IPS DF 4.7 (cell line): ENCODE results near the gene PAQR9.

Source experiments
- DNase-seq: peaks from one replicate; pipeline ENCODE4 v3.0.0-alpha.2; 2013; ENCODE audit warnings: low spot score; ENCODE audit errors: extremely low read depth

Gene PAQR9

DNA sequence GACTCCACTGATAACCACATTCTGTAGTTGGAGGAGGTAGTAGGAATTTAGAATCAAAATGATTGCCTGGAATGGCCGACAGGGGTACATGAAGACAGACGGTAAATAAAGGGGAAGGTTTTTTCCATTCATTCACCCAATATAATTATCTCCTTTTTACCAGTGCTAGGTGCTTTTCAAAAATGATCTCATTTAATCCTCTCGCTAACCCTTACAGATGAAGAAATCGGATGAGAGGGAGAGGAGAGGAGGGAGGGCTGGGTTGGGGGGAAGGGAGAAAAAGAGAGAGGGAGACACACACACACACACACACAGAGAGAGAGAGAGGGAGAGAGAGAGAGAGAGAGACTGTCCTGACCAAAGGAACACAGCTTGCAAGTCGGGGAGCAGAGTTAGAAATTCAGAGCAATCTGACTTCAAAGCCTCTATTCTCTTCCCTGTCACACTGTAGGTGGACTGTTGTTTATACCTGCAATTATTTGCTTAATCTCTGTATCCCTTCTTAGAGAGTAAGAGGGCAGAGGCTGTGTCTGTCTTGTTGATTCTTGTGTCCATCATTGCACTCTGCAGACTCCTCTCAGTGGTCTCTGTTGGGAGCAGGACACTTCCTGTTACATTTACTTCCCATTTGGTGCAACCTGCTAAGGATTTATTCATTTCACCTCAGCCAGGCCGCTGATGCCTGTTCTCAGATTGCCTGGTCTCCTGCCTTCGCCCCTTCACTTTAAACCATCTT is 18.7 kb upstream of the PAQR9 start:
- DNase-seq: no peak

DNA sequence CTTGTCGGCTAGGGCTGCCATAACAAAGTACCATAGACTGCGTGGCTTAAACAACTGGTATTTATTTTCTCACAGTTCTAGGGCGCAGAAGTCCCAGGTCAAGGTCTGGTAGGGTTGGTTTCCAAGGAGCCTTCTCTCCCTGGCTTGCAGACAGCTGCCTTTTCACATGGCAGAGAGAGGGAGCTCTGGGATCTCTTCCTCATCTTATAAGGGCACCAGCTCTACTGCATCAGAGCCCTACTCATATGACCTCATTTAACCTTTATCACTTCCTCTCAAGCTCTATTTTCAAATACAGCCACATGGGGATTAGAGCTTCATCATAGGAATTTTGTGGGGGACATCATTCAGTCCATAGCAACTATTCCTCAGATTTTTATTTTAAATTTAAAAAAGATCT is 17.6 kb upstream of the PAQR9 start:
- DNase-seq: no peak

DNA sequence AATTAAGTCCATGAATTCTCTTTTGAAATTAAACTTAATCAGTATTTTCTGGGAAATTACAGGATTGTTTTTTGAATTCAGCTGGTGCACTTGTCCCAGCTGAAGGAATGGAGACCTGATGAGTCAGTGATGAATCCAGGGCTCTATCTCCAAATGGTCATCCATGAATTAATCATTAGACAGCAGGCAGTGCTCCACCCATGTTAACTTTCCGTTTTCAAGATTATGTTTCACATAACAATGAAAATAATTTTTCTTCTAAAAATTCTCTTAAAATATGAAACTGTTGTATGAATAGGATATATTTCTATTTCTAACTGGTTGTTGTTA is 13.9 kb upstream of the PAQR9 start:
- DNase-seq: no peak

DNA sequence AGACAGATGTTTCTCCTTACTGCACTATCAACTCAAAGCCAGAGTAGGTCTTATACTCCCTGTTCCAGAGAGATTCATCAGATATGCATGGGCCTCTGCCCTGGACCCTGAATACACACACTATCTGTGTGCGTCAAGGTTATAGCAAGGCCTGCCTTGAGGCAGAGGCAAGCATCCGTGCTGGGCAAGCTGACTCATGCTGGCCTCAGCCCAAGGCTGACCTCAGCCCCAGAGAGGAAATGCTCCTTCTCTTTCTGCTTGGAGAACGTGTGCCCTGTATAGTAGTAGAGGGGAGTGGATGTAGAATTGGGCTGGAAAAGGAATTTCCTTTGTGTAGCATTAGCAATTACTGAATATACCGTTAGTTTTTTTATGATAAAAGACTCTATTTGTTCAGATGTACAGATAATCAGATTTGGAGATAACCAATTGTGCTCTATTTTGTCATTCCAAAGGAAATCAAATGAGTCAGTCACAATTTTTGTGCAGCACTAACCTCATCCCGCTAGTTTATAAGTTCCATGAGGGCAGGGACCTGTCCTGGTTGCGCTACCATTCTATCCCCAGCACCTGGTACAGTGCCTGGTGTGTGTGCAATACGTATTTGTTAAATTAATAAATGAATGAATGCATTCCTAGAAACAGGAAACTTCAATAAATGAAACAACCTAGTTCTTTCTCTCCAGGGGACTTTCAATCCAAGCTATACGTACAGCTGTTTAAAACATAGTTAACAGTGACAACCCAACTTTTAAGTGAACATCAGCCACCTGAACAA is 13.3 kb upstream of the PAQR9 start:
- DNase-seq: no peak

DNA sequence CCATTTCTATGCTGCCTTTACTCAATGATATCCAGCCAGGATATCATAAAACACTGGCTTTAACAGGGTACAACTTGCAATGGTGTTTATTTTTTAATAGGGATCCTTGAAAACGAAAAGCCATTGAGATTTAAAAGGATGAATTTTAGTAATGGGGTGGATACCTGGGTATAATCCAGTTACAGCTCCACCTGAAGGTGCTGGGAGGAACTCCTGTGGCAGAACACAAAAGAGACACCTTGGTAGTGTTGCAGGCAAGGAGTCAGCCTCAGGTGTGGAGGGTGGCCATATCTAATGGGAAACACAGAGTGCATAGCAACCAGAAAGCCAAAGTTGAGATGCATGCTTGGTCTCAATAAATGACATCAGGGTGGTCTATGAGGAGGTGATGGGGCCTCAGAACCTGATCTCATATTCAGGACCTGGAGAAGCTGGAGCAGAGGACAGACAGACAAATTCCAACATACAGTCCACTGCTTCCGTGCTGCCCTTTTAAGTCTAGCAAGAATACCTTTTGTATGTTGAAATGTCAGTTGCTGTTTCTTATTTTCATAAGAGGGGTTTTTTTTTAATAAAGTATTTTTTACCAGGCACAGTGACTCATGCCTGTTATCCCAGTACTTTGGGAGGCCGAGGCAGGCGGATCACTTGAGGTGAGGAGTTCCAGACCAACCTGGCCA is 12.0 kb upstream of the PAQR9 start:
- no peak for DNase-seq

DNA sequence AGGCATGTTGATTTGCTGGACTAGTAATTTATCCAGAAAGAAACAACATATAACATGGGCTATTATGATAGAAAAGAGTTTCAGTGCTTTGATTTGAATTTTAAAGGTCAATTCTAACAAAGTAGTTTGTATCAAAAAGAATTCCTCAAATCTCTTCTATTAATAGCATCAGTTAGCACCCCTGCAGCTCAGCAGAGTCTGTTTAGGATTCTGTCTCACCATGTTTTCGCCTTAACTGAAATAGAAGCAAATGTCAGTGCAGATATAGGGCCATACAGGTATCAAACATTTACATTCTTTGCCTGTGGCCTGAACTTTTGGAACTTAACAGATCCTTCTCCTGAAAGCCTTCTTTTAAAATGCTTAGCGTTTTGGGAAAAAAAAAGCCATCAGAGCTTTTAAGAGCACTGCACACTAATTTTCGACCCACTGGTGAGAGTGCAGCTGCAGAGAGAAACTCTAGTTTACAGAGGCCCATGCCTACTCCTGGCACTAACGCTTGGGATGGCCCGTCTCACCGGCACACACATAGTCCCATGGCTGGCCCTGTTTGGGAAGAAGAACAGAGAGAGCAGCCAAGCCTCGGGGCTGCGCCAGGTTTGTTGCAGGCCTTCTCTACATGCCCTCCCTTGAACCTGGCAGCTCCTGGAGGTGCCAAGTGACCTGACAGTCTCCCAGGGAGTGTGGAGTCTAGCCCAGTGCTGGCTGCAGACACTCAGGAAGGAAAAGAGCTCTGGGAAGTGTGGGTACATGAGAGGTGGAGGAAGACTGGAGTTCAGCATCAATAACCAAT is 9.9 kb upstream of the PAQR9 start:
- DNase-seq: no peak

DNA sequence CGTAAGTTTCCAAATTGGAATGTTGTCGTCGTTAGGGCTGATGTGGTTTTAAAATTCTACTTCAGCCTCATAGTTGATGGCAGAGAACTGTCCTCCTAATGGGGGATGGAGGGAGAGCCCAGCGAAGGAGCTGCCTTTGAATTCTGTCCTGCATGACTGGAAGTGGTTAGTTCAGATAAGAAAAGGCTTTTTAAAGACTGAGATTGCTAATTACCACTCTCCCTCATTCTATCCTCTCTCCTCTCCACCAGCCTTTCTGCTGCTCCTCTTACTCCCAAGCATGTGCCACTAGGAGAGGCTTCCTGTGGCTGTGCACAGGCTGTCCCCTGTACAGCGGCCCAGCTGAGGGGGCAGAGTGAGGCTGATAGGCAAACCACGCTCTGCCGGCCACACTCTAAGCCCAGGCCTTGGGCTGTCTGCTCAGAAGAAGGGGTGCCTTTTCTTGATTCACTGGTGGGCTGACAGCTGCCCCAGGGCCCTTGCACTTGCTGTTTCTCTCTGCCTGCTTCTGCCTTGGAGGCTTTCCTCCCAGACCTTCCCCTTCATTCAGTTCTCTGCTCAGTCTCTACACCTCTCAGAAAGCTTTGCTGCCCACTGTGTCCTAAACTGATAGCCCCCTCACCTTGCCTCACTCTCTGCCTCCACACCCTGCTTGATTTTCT is 8.7 kb upstream of the PAQR9 start:
- no peak for DNase-seq

DNA sequence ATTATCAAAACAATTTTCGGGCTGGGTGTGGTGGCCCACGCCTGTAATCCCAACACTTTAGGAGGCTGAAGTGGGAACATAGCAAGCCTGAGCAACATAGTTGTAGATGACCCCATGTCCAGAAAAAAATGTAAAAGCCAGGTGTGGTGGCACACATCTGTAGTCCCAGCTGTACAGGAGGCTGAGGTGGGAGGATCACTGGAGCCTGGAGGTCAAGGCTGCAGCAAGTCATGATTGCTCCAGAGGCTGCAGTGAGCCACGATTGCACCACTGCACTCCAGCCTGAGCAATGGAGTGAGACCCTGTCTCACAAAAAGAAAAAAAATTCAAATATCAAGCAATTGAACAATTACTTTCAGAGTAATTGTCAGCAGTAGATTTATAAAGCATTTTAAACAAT is 8.0 kb upstream of the PAQR9 start:
- DNase-seq: no peak

DNA sequence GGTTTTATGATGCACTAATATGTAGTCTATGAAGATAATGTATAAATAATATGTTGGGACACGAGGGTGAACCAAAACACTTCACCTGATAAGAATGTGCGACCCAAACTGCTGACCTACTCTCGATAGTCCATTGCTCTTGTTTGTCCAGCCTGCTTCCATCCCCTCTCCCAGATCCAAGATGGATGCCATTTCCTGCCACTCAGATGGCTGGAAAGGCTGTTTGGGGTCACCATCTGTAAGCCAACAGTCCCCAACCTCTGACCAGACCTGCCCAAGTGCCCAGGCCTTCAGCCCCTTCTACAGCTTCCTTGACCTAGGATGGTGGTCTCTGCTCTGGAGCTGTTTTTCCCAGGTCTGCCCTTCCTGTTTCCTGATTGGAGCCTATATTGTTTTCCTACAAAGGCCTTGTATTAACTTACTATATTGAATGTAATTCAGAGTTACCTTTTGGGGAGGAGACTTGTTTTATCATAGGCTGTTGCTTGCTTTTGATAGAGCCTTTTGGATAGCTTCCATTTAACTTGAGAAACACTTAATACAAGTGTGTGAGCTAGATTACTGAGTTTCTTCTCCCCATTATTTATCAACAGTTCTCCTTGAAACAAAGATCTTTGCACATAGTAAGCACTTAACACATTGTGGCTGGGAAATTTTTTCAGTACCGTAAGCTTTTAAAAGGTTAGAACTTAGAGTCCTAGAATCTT is 5.0 kb upstream of the PAQR9 start:
- DNase-seq: no peak

DNA sequence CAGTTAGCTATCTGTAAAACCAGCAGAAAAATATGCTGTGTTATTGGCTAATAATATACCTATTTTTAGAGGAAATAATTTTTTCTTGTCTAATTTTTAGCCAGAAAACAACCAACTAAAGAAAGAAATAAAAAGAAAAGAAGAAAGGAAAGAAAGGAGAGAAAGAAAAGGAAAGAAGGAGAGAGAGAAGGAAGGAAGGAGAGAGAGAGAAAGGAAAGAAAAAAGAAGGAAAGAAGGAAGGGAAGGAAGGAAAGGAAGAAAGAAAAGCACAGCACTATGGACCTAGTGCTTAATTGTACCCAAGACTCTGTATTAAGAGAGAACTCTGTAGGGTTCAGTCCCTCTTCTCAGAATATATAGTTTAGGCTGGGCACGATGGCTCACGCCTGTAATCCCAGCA is 3.3 kb upstream of the PAQR9 start:
- DNase-seq: no peak

DNA sequence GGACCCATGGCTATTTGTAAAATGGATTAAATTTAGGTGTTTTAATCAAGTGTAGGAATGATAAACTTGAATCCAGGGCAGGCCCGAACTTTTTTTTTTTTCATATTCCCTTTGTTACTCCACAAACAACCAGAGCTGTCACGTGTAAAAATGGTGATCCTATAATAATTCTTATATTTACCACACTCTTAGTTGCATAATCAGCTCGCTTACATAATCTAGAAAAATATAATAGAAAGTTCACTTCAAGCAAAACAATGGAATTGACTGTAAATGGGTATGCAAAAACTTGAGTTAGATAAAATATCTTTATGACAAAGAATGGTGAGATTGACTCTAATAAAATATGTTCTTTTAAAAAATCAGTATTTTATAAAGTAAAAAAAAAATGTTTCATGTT is 2.1 kb upstream of the PAQR9 start:
- DNase-seq: no peak

DNA sequence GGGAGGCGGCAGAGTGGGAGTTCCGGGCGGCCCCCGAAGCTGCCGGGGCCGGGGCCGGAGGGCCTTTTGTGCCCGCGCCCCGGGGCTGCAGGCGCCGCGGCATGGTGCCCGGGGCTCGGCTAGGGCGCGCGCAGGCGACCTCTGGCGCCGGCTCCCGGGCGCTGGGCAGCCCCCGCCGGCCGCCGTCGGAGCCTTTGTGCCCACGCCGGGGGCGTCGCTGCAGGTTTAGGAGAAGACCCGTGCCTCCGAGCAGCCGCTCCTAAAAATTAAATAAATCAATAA is 299 bp downstream of the PAQR9 start:
- DNase-seq: no peak

DNA sequence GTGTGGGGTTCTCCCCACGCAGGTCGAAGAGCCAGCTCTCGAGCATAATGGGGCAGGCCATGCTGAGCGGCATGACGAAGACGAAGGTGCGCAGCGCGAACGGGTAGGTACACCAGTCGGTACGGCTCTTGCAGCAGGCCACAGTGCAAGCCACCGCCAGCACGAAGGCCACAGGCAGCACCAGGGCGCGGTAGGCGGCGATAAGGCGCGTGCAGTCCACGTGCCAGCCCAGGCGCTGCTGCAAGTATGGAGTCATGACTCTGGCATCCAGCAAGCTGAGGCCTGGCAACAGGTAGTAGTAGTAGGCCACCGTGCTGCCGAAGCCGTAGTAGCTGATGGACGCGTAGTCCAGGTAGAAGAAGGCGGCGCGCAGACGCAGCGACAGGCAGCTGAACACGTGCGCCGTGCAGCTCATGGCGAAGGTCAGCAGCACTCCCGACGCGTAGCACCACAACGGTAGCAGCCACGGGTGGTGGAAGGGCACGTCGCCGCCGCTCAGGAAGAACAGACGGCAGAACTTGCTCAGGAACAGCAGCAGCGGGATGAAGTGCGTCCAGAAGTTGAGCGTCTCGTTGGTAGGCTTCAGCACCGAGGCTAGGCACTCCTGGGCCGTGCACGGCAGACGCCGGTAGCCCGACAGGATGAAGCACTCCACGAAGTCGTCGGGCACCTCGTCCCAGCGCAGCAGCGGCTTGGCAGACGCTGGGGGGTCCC is 797 bp downstream of the PAQR9 start:
- no peak for DNase-seq

DNA sequence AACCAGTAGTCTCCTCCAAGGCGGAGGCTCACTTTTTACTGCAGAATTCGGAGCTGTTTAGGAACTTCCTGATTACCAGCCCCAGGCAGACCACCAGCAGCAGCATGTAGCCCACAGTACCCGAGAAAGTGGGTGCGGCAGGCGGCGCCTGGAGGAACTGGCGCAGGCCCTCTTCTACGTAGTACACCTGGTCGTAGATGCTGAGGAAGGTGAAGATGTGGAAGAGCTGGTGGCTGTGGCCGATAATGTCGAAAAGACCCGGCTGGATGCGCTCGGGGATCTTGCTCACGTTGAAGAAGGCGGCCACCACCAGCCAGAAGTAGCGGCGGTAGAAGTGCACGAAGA is 1.3 kb downstream of the PAQR9 start:
- DNase-seq: no peak

DNA sequence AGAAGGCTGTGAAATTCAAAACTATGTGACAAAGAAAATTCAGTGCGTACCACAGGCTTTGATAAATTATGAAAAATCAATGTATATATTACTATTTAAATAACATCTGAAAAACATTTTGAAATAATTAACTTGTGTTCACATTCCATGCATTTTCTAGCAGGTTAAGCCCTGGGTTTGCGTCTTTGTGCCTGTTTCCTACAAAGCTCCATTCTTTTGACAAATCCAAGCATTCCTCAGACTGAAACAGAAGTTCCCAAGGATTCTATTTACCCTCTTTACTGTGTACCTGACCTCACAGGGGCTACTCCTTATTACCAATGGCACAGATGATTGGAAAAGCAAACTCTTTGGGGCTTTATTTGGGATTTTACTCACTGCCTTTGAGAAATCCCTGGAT is 1.9 kb downstream of the PAQR9 start:
- no peak for DNase-seq

DNA sequence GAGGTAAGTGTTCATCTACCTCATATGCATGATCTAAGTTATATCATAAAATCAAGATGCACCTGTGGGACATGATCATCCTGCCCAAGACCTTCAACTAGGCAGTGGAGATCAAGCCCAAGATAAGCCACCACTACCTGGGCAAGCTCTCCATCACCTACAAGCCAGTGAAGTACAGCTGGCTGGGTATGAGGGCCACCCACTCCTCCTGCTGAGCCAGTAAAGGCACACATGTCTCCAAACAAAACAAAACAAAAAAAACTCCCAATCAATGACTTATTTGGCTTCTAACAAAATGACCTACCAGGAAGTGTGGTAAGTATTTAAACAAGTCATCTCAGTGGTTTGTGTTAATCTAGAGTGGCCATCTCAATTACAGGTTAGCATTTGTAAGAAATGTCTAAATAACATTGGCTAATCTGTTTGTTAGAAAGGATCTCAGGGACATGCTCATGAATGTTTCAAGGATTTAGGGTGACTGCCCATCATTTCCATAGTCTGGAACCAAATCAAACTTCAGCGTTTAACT is 3.1 kb downstream of the PAQR9 start:
- no peak for DNase-seq

DNA sequence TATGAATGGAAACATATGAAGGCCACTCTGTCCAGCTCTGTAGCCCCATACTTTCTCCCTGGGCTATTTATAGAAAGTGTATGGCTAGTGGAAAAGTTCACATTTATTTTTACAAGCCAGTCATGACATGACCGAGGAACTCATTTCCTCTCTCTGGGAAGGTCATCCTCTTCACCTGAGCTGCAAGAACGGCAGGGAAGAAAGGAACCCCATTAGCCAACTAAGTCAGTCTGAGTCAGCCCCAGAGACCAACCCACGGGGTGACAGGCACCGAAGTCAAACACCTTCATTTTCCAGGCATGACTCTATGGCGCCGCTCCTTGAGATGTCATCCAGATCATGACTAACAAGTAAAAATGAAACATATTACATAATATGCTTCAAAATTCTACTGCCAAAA is 4.8 kb downstream of the PAQR9 start:
- DNase-seq: no peak

DNA sequence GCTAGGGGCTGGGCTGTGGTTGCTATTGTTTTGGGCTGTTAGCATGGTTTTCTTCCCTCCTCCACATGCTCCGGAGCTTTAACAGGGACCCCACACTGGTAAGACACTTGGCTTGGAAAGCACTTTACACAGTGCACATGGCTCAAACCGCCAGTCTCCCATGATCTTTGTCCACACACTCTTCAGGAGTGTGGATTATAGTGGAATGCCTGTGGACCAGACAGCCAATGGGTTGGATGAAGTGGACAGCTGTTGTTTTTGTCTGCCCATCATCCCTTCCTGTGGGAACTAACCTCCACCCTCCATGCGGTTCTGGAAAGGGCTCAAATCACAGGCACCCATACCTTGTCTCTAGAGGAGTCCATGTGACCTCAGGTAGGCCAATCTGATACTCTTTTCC is 10.0 kb downstream of the PAQR9 start:
- no peak for DNase-seq

DNA sequence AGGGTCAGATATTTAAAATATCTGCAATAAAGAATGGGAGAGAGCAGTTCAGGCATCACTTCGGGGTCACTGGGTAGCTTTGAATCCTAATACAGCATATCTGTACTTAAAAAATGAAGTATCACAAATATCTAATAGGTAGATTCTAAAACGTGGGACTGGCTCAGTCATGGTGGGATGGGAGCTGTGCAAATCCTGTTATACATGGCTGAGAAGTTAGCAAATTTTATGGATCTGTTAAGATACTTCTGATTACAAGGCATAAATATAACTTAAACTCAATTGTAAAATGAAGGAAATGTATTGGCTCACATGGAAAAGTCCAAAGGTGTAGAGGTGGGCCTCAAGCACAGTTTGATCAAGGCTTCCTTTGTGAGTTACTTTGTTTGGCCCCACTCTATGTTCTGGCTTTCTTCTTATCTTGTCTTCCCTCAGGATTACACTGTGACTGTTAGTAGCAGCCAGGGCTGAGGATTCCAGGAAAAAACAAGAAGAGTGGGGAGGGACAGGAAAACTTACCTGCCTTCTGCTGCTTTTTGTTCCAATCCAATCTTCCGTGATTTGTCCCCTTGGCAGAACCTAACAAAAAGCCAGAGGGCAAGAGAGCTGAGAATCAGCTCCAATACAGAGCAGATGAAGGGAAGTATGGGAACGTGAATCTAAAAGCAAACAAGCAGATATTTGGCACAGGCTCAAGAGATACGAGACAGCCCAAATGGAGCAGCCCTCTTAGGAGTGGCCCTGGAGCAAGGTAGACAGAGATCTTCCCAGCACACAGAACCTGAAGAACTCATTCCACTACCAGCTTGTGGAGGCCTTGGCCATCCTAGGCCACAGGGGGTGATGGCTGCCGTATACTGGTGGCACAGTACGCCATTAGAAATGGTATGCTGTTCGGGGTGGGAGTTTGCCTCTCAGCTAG is 10.9 kb downstream of the PAQR9 start:
- DNase-seq: no peak
